ENCODE data around the gene OR4D2. TPM values are rescaled to one million over a fixed set of nuclear protein-coding genes. Genes with fewer than 3 reads are reported as not detected.

The OR4D2 gene
- total RNA-seq, 1 experiment from 2014 or later, result not detected

DNA sequence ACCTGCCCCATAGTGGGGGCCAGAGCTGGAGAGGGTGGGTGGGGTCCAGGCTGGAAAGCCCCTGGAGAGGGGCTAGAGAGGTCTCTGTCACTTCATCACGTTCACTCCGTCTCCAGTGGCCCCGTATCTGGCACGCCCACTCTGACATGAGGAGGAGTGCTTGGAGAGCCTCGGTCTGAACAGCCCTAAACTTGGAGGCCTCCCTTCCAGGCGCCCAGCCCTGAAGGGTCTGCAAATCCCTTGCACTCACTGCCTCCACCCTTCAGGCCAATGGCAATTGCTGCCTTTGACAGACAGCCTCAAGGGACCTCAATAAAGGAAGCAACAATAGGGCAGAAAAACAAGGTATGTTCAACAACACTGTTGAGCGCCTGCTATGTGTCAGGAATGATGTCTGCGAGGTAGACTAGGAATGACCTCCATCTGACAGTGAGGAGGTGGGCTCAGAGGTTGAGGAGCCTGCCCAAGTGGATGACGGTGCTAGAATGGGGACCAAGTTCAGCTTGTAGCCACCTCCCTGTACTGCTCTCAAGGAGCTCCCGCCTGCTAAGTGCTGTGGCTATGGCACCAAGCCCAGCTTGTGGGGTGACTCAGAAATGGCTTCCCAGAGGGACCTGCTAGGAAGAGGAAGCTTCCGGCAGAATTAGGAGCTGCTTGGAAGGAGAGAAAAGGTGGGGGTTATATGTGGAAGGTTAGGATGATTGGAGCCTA is 22.8 kb downstream of the OR4D2 start:
- POLR2A ChIA-PET (ENCODE audit: unreplicated experiment), result no interaction called here
- H3K4me2 ChIP-seq (ENCODE audit: low read length), result peak overlapping the region; percentile 40

DNA sequence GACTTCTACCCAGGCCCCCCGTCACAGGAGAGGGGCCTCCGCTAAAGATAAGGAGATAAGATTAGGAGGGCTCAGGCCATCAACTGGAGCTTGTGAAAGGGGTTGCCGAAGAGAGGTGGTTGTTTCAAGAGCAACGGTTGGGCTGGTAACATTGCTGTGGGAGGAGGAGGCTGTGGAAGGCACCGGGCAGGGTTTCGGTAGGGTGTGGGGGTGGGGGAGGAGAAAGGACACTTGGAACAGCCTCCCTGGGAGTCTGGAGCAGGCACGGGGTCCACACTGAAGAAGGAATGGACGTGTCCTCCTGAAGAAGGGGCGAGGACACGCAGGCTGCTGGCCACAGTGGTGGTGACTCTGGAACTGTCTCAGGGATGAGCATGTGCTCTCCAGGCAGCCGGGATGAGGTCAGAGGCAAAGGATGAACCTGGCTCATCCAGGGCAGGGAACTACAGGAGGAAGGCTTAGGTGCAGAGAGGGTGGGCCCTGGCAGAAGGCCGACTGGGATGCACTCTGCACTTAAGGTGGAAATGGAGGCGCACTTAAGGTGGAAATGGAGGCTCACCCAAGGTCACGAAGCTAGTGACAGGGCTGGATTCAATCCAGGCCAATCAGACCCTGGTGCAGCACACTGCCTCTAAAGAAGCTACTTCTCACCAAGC is 24.6 kb downstream of the OR4D2 start:
- ATAC-seq (no peak), DNase-seq (no peak)
- Histone ChIP-seq H3K9ac (ENCODE audit: low read length) (no peak overlapping the region), H3K4me2 (ENCODE audit: low read length) (no peak overlapping the region), H3K36me3 (ENCODE audit: low read depth, low read length) (no peaks in the 10 kb centered on the region), H4K20me1 (ENCODE audit: low read length) (no peaks in the 10 kb centered on the region), H3K27me3 (ENCODE audit: low read length) (peaks cover 8% of the 10 kb centered on the region; the same call in 1 of the 2 replicates), H2AFZ (ENCODE audit: low read length) (no peak overlapping the region), H3K4me1 (ENCODE audit: insufficient read depth, low read length) (peaks cover 11% of the 10 kb centered on the region), H3K27ac (ENCODE audit: low read length) (no peak overlapping the region), H3F3A (ENCODE audit: low read length, unreplicated experiment) (no peaks in the 10 kb centered on the region), H3K9me2 (replicated peaks; ENCODE audit: low read length) (no peaks in the 10 kb centered on the region), H3K79me2 (ENCODE audit: low read length) (no peaks in the 10 kb centered on the region), H3K9me3 (ENCODE audit: low read length) (no peaks in the 10 kb centered on the region), H3K4me3 (ENCODE audit: low read length) (no peak overlapping the region)
- CTCF ChIA-PET, result no interaction called here
- intact Hi-C loops (cut with micrococcal nuclease), result no loop called here
- POLR2A ChIA-PET (ENCODE audit: unreplicated experiment), result no interaction called here
- TF ChIP-seq, protein P1, sequence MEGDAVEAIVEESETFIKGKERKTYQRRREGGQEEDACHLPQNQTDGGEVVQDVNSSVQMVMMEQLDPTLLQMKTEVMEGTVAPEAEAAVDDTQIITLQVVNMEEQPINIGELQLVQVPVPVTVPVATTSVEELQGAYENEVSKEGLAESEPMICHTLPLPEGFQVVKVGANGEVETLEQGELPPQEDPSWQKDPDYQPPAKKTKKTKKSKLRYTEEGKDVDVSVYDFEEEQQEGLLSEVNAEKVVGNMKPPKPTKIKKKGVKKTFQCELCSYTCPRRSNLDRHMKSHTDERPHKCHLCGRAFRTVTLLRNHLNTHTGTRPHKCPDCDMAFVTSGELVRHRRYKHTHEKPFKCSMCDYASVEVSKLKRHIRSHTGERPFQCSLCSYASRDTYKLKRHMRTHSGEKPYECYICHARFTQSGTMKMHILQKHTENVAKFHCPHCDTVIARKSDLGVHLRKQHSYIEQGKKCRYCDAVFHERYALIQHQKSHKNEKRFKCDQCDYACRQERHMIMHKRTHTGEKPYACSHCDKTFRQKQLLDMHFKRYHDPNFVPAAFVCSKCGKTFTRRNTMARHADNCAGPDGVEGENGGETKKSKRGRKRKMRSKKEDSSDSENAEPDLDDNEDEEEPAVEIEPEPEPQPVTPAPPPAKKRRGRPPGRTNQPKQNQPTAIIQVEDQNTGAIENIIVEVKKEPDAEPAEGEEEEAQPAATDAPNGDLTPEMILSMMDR (conservative IDR thresholded peaks at IDR 0.05; ENCODE audit: low read depth, low read length), result no peak
- TF ChIP-seq EZH2 (IDR thresholded peaks at IDR 0.05; ENCODE audit: low read length, unreplicated experiment), result no peak
- BruUV-seq (replicated peaks), result no TSS peak

More for the DNA sequence above, 22.8 kb downstream of the OR4D2 start:
- Histone ChIP-seq H2AFZ (ENCODE audit: low read length) (no peak overlapping the region), H3K27me3 (ENCODE audit: low read length) (peaks cover 8% of the 10 kb centered on the region; the same call in 1 of the 2 replicates), H3K27ac (ENCODE audit: low read length) (no peak overlapping the region), H3K9ac (ENCODE audit: low read length) (no peak overlapping the region), H3F3A (ENCODE audit: low read length, unreplicated experiment) (no peaks in the 10 kb centered on the region), H3K36me3 (ENCODE audit: low read depth, low read length) (no peaks in the 10 kb centered on the region), H3K4me1 (ENCODE audit: insufficient read depth, low read length) (peaks cover 14% of the 10 kb centered on the region), H3K9me3 (ENCODE audit: low read length) (no peaks in the 10 kb centered on the region), H3K4me3 (ENCODE audit: low read length) (no peak overlapping the region), H3K79me2 (ENCODE audit: low read length) (no peaks in the 10 kb centered on the region), H4K20me1 (ENCODE audit: low read length) (no peaks in the 10 kb centered on the region), H3K9me2 (replicated peaks; ENCODE audit: low read length) (no peaks in the 10 kb centered on the region)
- CTCF ChIA-PET, result interaction anchor here (0.6 to 1.0 kb wide), 2 partner anchors 21 to 228 kb away, joined by 3 to 4 read pairs; partner anchors contain the start of gene RNF43
- DNase-seq (peak; percentile 98), ATAC-seq (peak; percentile 99)
- intact Hi-C loops (cut with micrococcal nuclease), result loop anchor here (10.0 kb wide), 1 partner anchor 585 kb away; no protein-coding TSS in a partner anchor
- no TSS peak for BruUV-seq (replicated peaks)
- no peak for TF ChIP-seq EZH2phosphoT487 (IDR thresholded peaks at IDR 0.05; ENCODE audit: borderline replicate concordance, low read length)
- TF ChIP-seq, protein P1 (conservative IDR thresholded peaks at IDR 0.05; ENCODE audit: low read depth, low read length), result no peak
- no peak for TF ChIP-seq EZH2 (IDR thresholded peaks at IDR 0.05; ENCODE audit: low read length, unreplicated experiment)

DNA sequence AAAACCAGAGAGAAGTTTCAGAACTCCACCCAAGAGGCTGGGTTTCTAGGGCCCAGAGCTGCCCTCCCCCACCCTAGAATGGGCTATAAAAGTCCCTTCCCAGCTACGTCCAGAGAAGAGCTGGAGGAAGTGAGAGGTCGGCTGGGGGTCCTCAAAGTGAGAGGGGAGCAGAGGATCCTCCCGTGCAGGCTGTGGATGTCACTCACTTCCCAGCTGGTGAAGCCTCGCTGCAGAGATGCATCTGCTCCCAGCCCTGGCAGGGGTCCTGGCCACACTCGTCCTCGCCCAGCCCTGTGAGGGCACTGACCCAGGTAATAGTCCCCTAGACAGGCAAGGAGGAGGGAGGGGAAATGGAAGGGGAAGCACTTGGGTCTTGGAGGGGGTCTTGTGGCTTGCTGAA is 25.8 kb downstream of the OR4D2 start, which contains the start of gene EPX:
TSS of gene EPX (plus strand) at position 115 of the 400 bp plus-strand sequence. CDS start at position 236, 121 bp downstream.
- H3K4me1 ChIP-seq (ENCODE audit: insufficient read depth, low read length), result peaks cover 11% of the 10 kb centered on the region
- no peaks in the 10 kb centered on the region for H3K9me3 ChIP-seq (ENCODE audit: low read length)
- H3K36me3 ChIP-seq (ENCODE audit: low read depth, low read length), result no peaks in the 10 kb centered on the region
- no peak within 1 kb of the TSS for H3K9ac ChIP-seq (ENCODE audit: low read length)
- no peak within 1 kb of the TSS for H3K4me3 ChIP-seq (ENCODE audit: low read length)
- TF ChIP-seq, protein P1 (conservative IDR thresholded peaks at IDR 0.05; ENCODE audit: low read depth, low read length), result no peak
- TF ChIP-seq EZH2phosphoT487 (IDR thresholded peaks at IDR 0.05; ENCODE audit: borderline replicate concordance, low read length) (no peak), EZH2 (IDR thresholded peaks at IDR 0.05; ENCODE audit: low read length, unreplicated experiment) (no peak)
- no peaks in the 10 kb centered on the region for H3K9me2 ChIP-seq (replicated peaks; ENCODE audit: low read length)
- ChIA-PET CTCF (no interaction called here), POLR2A (ENCODE audit: unreplicated experiment) (no interaction called here)
- intact Hi-C loops (cut with micrococcal nuclease), result no loop called here
- H2AFZ ChIP-seq (ENCODE audit: low read length), result no peak within 1 kb of the TSS
- H3K27ac ChIP-seq (ENCODE audit: low read length), result no peak within 1 kb of the TSS
- H3F3A ChIP-seq (ENCODE audit: low read length, unreplicated experiment), result no peaks in the 10 kb centered on the region
- H3K79me2 ChIP-seq (ENCODE audit: low read length), result no peaks in the 10 kb centered on the region
- no peaks in the 10 kb centered on the region for H4K20me1 ChIP-seq (ENCODE audit: low read length)
- no peak within 1 kb of the TSS for H3K4me2 ChIP-seq (ENCODE audit: low read length)
- H3K27me3 ChIP-seq (ENCODE audit: low read length), result peaks cover 6% of the 10 kb centered on the region; the same call in 1 of the 2 replicates
- DNase-seq (no peak), ATAC-seq (no peak)
- no TSS peak for BruUV-seq (replicated peaks)

Data from PC-3 (cell line).